IPS-15b (cell line): Measurements from ENCODE around the gene MREG.
A peak's percentile ranks its signal among the peaks of the same experiment; 100 is the strongest.

Experiments
- H3K27me3 ChIP-seq: one replicate; pipeline ENCODE4 v1.6.1; 2013; ENCODE audit warnings: low read length; ENCODE audit not compliant: control insufficient read depth, insufficient read depth
- H3K36me3 ChIP-seq: one replicate; pipeline ENCODE4 v1.6.1; 2013; ENCODE audit warnings: low read length; ENCODE audit not compliant: control insufficient read depth, insufficient read depth
- H3K4me1 ChIP-seq: one replicate; pipeline ENCODE4 v1.6.1; 2013; ENCODE audit warnings: mild to moderate bottlenecking, low read length; ENCODE audit not compliant: control insufficient read depth, insufficient read depth
- H3K4me3 ChIP-seq: one replicate; pipeline ENCODE4 v1.5.1; 2013; ENCODE audit warnings: low read depth, low read length
- H3K9ac ChIP-seq: one replicate; pipeline ENCODE4 v1.6.1; 2013; ENCODE audit warnings: low read depth, mild to moderate bottlenecking, low read length
- H3K9me3 ChIP-seq: one replicate; pipeline ENCODE4 v1.6.1; 2013; ENCODE audit warnings: mild to moderate bottlenecking, low read length; ENCODE audit not compliant: control insufficient read depth, insufficient read depth

The MREG gene

GRCh38 chr2:215921895-215922294 is 91.5 kb downstream of the MREG start:
- no peak overlapping the region for H3K9ac ChIP-seq
- no peak overlapping the region for H3K4me3 ChIP-seq
- no peaks in the 10 kb centered on the region for H3K9me3 ChIP-seq
- H3K27me3 ChIP-seq = no peaks in the 10 kb centered on the region
- H3K36me3 ChIP-seq = peaks cover 6% of the 10 kb centered on the region
- peaks cover 24% of the 10 kb centered on the region for H3K4me1 ChIP-seq

- no peak overlapping the region for H3K9ac ChIP-seq
- H3K4me3 ChIP-seq = no peak overlapping the region
- peaks cover 24% of the 10 kb centered on the region for H3K4me1 ChIP-seq
- H3K9me3 ChIP-seq = no peaks in the 10 kb centered on the region
- H3K36me3 ChIP-seq = peaks cover 6% of the 10 kb centered on the region
- no peaks in the 10 kb centered on the region for H3K27me3 ChIP-seq
These were observed 92.9 kb downstream of the MREG start for GRCh38 chr2:215920244-215921100.

- H3K9ac ChIP-seq = no peak overlapping the region
- H3K4me1 ChIP-seq = peaks cover 24% of the 10 kb centered on the region
- no peaks in the 10 kb centered on the region for H3K27me3 ChIP-seq
- peaks cover 2% of the 10 kb centered on the region for H3K36me3 ChIP-seq
- no peaks in the 10 kb centered on the region for H3K9me3 ChIP-seq
- no peak overlapping the region for H3K4me3 ChIP-seq
These were observed 93.6 kb downstream of the MREG start for GRCh38 chr2:215919624-215920243.

- Histone ChIP-seq H3K4me1 (peaks cover 24% of the 10 kb centered on the region), H3K9me3 (no peaks in the 10 kb centered on the region), H3K4me3 (no peak overlapping the region), H3K27me3 (no peaks in the 10 kb centered on the region), H3K36me3 (no peaks in the 10 kb centered on the region), H3K9ac (no peak overlapping the region)
These were observed 94.3 kb downstream of the MREG start for GRCh38 chr2:215918901-215919599.

- Histone ChIP-seq H3K9me3 (no peaks in the 10 kb centered on the region), H3K4me1 (peaks cover 24% of the 10 kb centered on the region), H3K4me3 (no peak overlapping the region), H3K9ac (peak overlapping the region; percentile 39), H3K27me3 (no peaks in the 10 kb centered on the region), H3K36me3 (no peaks in the 10 kb centered on the region)
These were observed 95.3 kb downstream of the MREG start for GRCh38 chr2:215917953-215918620.

GRCh38 chr2:215915441-215915840 is 97.9 kb downstream of the MREG start:
- no peaks in the 10 kb centered on the region for H3K36me3 ChIP-seq
- H3K9me3 ChIP-seq = no peaks in the 10 kb centered on the region
- H3K9ac ChIP-seq = no peak overlapping the region
- H3K27me3 ChIP-seq = no peaks in the 10 kb centered on the region
- H3K4me3 ChIP-seq = no peak overlapping the region
- peaks cover 17% of the 10 kb centered on the region for H3K4me1 ChIP-seq

- no peaks in the 10 kb centered on the region for H3K36me3 ChIP-seq
- H3K9me3 ChIP-seq = no peaks in the 10 kb centered on the region
- no peak overlapping the region for H3K4me3 ChIP-seq
- peaks cover 14% of the 10 kb centered on the region for H3K4me1 ChIP-seq
- no peak overlapping the region for H3K9ac ChIP-seq
- H3K27me3 ChIP-seq = no peaks in the 10 kb centered on the region
These were observed 98.6 kb downstream of the MREG start for GRCh38 chr2:215914777-215915165.

GRCh38 chr2:215914054-215914776 is 99.1 kb downstream of the MREG start:
- no peaks in the 10 kb centered on the region for H3K27me3 ChIP-seq
- H3K4me3 ChIP-seq = no peak overlapping the region
- H3K4me1 ChIP-seq = peaks cover 13% of the 10 kb centered on the region
- H3K36me3 ChIP-seq = no peaks in the 10 kb centered on the region
- no peak overlapping the region for H3K9ac ChIP-seq
- H3K9me3 ChIP-seq = no peaks in the 10 kb centered on the region

GRCh38 chr2:215912299-215912842 is 101.0 kb downstream of the MREG start:
- H3K9ac ChIP-seq = no peak overlapping the region

GRCh38 chr2:215911301-215912085 is 101.9 kb downstream of the MREG start:
- no peaks in the 10 kb centered on the region for H3K27me3 ChIP-seq
- no peaks in the 10 kb centered on the region for H3K36me3 ChIP-seq
- H3K4me1 ChIP-seq = no peaks in the 10 kb centered on the region
- H3K9me3 ChIP-seq = no peaks in the 10 kb centered on the region
- H3K4me3 ChIP-seq = no peak overlapping the region
- H3K9ac ChIP-seq = no peak overlapping the region

More at GRCh38 chr2:215912299-215912842, 101.0 kb downstream of the MREG start:
- Histone ChIP-seq H3K4me3 (no peak overlapping the region), H3K9me3 (no peaks in the 10 kb centered on the region), H3K4me1 (no peaks in the 10 kb centered on the region), H3K36me3 (no peaks in the 10 kb centered on the region), H3K27me3 (no peaks in the 10 kb centered on the region)
